Measurements from ENCODE around the gene NOC3L. TPM values are rescaled to one million over a fixed set of nuclear protein-coding genes. Genes with fewer than 3 reads are reported as not detected.

Gene NOC3L
- polyA plus RNA-seq, 3 donors: 2.4 to 3.0 (median 2.7) TPM

GRCh38 chr10:94366382-94366781 is 3.6 kb upstream of the NOC3L start:
- Mint-ChIP-seq H3K27me3 (ENCODE audit: low read depth in 3 of 3) (peaks cover 18 to 31% (median 20%) of the 10 kb centered on the region in 3 donors), H3K9me3 (peaks cover 0 to 3% (median 2%) of the 10 kb centered on the region in 7 donors), H3K4me3 (no peak overlapping the region), H3K27ac (no peak overlapping the region), H3K36me3 (no peaks in the 10 kb centered on the region), H3K4me1 (peaks cover 14% of the 10 kb centered on the region)
- Histone ChIP-seq H3K9ac (ENCODE audit: insufficient read depth, low read length, poor library complexity, severe bottlenecking) (no peak overlapping the region), H3K79me2 (ENCODE audit: insufficient read depth, low read length) (peaks cover 10% of the 10 kb centered on the region), H3K4me2 (replicated peaks; ENCODE audit: extremely low read depth, low read length, poor library complexity, severe bottlenecking) (no peak overlapping the region), H3K36me3 (replicated peaks in 1 of 2; ENCODE audit: control insufficient read depth in 1 of 2, insufficient read depth in 2 of 2, low read length in 2 of 2) (no peaks in the 10 kb centered on the region), H3K4me1 (ENCODE audit: control insufficient read depth in 1 of 2, insufficient read depth in 2 of 2, low read length in 2 of 2) (peaks cover 12 to 17% of the 10 kb centered on the region in 2 donors), H3K9me3 (replicated peaks in 1 of 2; ENCODE audit: control insufficient read depth in 1 of 2, insufficient read depth in 1 of 2, low read length in 2 of 2) (no peaks in the 10 kb centered on the region), H3K27ac (ENCODE audit: low read depth in 1 of 2, low read length in 2 of 2) (no peak overlapping the region), H4K20me1 (ENCODE audit: insufficient read depth, low read length) (no peaks in the 10 kb centered on the region), H3K4me3 (replicated peaks in 1 of 3; ENCODE audit: low read depth in 2 of 3, low read length in 3 of 3) (no peak overlapping the region), H2AFZ (ENCODE audit: insufficient read depth, low read depth, low read length, poor library complexity, severe bottlenecking) (no peak overlapping the region), H3K27me3 (ENCODE audit: control insufficient read depth in 2 of 2, insufficient read depth in 2 of 2, low read length in 2 of 2) (peaks cover 0 to 6% of the 10 kb centered on the region in 2 donors)
- WGBS (ENCODE audit: insufficient coverage): no CpG with 5 or more reads among the region's 3 CpGs
- intact Hi-C loops (cut with micrococcal nuclease): no loop called here
- no peak for DNase-seq
- TF ChIP-seq CTCF (IDR thresholded peaks at IDR 0.05): no peak

GRCh38 chr10:94364482-94364881 is 1.7 kb upstream of the NOC3L start:
- Mint-ChIP-seq H3K4me3 (peak overlapping the region in 1 of 2 donors; percentile 68), H3K36me3 (peaks cover 6% of the 10 kb centered on the region in 2 donors), H3K4me1 (peaks cover 18% of the 10 kb centered on the region), H3K27me3 (ENCODE audit: low read depth in 3 of 3) (peaks cover 18 to 25% (median 18%) of the 10 kb centered on the region in 3 donors), H3K27ac (no peak overlapping the region), H3K9me3 (peaks cover 0 to 3% (median 2%) of the 10 kb centered on the region in 7 donors)
- no peak for TF ChIP-seq CTCF (IDR thresholded peaks at IDR 0.05)
- H4K20me1 ChIP-seq (ENCODE audit: insufficient read depth, low read length): no peaks in the 10 kb centered on the region
- no peak for DNase-seq
- 93% methylated on average over 1 of the region's 1 CpG for WGBS (ENCODE audit: insufficient coverage)
- peaks cover 10% of the 10 kb centered on the region for H3K79me2 ChIP-seq (ENCODE audit: insufficient read depth, low read length)
- intact Hi-C loops (cut with micrococcal nuclease): loop anchor here (5.0 kb wide), 2 partner anchors 38 to 78 kb away; partner anchors contain the start of gene TBC1D12 (in 1 of the 2)
- peaks cover 0 to under 1% of the 10 kb centered on the region in 2 donors for H3K36me3 ChIP-seq (replicated peaks in 1 of 2; ENCODE audit: control insufficient read depth in 1 of 2, insufficient read depth in 2 of 2, low read length in 2 of 2)
- no peak overlapping the region for H3K4me2 ChIP-seq (replicated peaks; ENCODE audit: extremely low read depth, low read length, poor library complexity, severe bottlenecking)
- H3K4me3 ChIP-seq (replicated peaks in 1 of 3; ENCODE audit: low read depth in 2 of 3, low read length in 3 of 3): no peak overlapping the region
- H3K9ac ChIP-seq (ENCODE audit: insufficient read depth, low read length, poor library complexity, severe bottlenecking): no peak overlapping the region
- no peak overlapping the region for H3K27ac ChIP-seq (ENCODE audit: low read depth in 1 of 2, low read length in 2 of 2)
- H3K4me1 ChIP-seq (ENCODE audit: control insufficient read depth in 1 of 2, insufficient read depth in 2 of 2, low read length in 2 of 2): peaks cover 12 to 21% of the 10 kb centered on the region in 2 donors
- H2AFZ ChIP-seq (ENCODE audit: insufficient read depth, low read depth, low read length, poor library complexity, severe bottlenecking): no peak overlapping the region
- H3K27me3 ChIP-seq (ENCODE audit: control insufficient read depth in 2 of 2, insufficient read depth in 2 of 2, low read length in 2 of 2): peaks cover 0 to 6% of the 10 kb centered on the region in 2 donors
- H3K9me3 ChIP-seq (replicated peaks in 1 of 2; ENCODE audit: control insufficient read depth in 1 of 2, insufficient read depth in 1 of 2, low read length in 2 of 2): no peaks in the 10 kb centered on the region

Measured in CD14-positive monocyte (primary cell).